SHP77 (cell line): ENCODE results near the gene GZMB.
A peak's percentile ranks its signal among the peaks of the same experiment; 100 is the strongest.
"Not testable (repeated sequence)": the region's sequence is repeated elsewhere in the genome, so short reads cannot be mapped to it uniquely, and the experiment has no call there.

Experiments
- DNase-seq, 2 experiments: peaks; one replicate each; lab custom pipeline; 2025; lab: John Stamatoyannopoulos, UW

The GZMB gene, protein sequence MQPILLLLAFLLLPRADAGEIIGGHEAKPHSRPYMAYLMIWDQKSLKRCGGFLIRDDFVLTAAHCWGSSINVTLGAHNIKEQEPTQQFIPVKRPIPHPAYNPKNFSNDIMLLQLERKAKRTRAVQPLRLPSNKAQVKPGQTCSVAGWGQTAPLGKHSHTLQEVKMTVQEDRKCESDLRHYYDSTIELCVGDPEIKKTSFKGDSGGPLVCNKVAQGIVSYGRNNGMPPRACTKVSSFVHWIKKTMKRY

DNA sequence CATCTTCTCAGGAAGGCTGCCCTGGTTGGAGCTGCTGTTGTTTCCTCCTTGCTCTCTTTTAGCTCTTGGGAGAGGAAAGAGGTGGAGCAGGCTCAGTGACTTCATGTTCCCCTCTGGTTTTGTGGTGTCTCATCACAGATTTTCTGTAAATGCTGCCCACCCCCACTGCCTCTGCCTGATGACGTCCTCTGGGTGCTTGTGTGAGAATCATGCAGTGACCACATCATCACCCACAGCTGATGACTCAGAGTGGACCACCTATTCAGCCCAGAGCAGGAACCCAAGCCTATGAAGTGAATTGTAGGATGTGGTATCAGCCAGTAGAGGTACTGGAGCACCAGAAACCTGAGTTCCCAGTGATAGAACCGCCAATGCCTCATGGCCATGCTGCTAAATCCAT is at the start of gene GZMB:
Gene GZMB, minus strand, starts transcription at position 33 of the 400 bp plus-strand sequence. Its CDS starts 30 bp downstream, at position 3.
- DNase-seq: no peak

GRCh38 chr14:24681056-24681455 is 47.1 kb upstream of the GZMB start:
- DNase-seq: no peak

GRCh38 chr14:24680516-24680915 is 46.5 kb upstream of the GZMB start:
- no peak for DNase-seq

GRCh38 chr14:24679248-24679961 is 45.4 kb upstream of the GZMB start:
- no peak for DNase-seq

GRCh38 chr14:24678801-24679247 is 44.8 kb upstream of the GZMB start:
- DNase-seq: peak; percentile 86 to 92

DNA sequence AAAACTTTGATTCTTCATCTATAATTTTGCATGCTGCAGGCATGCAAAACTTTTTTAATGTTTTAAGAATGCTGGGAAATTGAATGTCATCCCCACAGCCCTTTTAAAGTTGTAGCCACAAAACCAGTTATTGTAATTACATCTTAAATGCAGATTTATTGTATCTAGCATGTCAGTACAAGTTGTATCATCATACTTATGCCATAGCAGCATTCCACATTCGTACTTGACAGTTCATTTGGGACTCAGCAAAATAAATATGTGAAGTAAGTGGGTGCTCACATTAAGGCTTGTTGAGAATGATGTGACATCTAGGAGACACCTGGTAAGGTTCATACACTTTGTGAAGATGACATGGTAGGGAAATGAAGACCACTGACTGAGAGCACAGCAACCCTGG is 44.0 kb upstream of the GZMB start:
- no peak for DNase-seq

- no peak for DNase-seq
Observed at GRCh38 chr14:24674204-24674970, 40.4 kb upstream of the GZMB start.

GRCh38 chr14:24673534-24674203 is 39.7 kb upstream of the GZMB start:
- no peak for DNase-seq

DNA sequence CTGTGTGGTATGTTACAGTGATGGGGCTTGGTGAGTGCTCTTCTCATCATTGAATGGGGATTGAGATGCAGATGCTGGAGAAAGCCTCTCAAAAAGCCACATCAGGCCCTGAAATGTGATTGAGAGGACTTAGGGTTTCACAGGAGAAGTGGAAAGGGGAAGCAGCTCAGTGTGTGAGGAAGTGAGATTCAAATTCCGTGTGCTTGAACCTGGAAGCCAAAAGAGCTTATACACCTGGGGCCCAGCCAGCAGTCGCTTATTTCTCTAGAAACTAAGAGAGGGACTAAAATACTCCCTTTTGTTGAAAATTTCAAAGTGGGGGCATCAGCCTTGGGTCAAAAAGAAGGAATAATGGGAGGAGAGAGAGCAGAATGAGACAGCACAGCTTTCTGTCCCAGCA is 39.1 kb upstream of the GZMB start:
- no peak for DNase-seq

DNA sequence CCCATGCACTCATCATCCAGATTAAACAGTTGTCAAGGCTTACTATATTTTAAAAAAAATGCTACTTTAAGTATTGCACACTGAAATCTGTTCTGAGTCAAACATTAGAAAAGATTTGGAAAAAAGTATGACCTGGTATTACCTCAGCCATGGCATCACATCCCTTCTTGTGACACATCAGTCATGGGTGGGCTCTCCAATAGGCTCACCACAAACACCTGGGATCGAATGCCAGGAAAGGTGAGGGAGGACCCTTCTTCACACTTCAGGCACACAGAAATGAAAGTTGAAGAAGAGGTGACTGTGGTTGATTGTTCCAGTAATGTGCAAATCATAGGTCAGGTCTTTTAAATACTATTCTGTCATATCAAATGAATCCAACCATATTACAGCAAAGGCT is 36.6 kb upstream of the GZMB start:
- no peak for DNase-seq

- no peak for DNase-seq
Observed at GRCh38 chr14:24669651-24670050, 35.7 kb upstream of the GZMB start.

DNA sequence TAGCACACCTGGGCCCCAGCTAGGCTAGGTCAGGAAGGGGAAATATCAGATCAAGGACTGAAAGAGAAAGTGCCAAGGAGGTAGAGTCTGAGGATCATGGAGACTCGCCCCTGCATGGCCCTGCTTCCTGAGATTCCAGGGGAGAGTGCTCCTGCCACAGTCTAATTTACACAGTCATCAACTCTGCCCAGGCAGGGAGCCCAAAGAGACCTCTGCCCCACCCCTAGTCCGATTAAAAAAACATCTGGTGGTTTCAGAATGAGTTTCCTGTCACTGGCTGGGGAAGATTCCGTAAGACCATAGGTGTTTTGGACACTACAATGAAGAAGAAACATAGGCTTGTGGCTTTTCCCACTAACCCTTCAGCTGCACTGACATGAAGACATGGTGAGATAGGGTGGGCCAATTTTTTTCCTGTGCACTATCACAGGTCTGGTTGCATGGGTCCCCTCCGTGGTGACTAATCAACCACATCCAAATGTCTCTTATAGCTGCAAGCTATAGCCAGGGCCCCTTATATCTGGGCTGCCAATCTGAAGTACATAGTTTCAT is 31.5 kb upstream of the GZMB start:
- DNase-seq: no peak

- no peak for DNase-seq
Observed at GRCh38 chr14:24664366-24664765, 30.4 kb upstream of the GZMB start.

DNA sequence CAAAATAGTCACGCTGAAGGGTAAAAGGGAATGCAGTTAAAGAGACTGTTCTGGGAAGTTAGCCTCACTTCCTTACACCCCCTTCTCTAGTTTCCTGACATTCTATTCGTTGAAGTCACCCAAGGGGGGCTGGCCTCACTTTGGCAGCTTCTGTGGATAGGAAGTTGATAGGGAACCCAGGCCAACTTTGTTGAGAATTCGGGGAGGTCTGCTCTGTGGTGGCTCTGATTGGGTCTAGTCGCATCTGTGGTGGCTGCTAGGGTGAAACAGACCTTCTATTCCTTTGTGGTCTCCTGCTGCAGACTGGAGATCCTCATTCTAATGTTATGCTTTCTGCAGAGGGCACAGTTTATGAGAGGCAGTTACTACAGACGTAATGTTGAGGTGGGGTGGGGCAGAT is 28.8 kb upstream of the GZMB start:
- DNase-seq: no peak

DNA sequence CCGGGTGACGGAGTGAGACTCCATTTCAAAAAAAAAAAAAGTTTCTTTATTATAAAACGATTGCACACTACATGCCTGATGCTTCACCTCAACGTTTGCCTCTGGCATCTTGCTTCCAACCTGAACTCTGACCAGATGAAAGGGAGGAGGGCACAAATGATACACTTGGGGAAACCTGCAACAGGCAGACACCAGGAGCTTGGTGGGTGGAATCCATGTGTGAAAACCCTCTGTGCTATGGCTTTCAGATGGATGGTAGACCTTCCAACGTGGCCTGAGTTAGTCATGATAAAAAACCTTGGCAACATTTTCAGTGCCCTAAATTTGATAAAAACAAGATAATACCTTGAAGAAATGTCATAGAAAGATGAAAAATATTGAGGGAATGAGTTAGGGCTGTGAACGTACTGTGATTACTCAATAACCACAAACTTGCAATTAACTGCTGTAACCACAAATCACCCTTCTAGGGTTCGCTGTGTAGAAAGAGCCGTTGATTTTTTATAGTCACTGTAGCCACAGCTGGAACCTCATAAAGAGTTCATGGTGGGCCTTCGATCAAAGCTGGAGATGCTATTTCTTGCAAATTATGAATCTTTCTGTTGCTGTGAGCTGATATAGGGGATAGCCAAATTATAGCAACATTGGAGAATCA is 26.1 kb upstream of the GZMB start:
- no peak for DNase-seq

- DNase-seq: not testable (repeated sequence)
Observed at GRCh38 chr14:24648361-24648760, 14.4 kb upstream of the GZMB start.

GRCh38 chr14:24639905-24640304 is 5.9 kb upstream of the GZMB start:
- DNase-seq: no peak

DNA sequence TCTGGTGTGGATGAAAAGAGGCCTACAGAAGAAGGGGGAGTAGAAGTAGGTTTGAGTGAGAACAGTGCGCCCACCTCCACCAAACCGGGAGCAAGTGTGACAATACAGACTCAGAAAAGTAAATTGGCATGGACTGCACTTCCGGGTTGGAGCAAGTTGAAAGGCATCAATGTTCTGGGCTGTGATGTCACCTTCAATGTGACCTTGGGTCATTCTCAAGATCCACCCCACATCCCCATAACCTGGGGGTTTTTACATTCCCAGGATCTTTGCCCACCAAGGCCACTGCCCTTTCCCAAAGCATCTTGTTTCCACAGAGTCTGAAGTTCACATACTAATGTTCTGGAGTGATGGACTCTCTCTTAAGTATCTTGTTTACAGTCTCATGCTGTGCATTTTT is 5.3 kb upstream of the GZMB start:
- DNase-seq: no peak

DNA sequence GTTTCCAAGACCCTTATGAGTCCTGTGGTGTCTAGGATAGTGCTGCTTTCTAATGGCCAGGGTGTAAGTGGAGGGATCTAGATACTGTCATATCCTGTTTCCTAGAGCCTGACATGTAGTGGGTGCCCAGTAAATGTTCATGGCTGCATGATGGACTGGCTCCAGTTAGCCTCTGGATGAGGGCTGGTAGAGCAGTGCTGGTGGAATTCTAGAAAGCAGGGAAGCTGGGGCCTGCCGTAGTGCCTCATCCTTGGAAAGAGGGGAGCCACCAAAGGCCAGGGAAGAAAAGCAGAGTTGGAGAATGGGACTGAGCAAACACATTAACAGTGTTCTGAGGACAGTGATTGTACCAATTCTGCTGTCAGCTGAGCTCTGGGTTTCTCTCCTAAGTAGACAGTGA is 637 bp downstream of the GZMB start:
- DNase-seq: no peak

DNA sequence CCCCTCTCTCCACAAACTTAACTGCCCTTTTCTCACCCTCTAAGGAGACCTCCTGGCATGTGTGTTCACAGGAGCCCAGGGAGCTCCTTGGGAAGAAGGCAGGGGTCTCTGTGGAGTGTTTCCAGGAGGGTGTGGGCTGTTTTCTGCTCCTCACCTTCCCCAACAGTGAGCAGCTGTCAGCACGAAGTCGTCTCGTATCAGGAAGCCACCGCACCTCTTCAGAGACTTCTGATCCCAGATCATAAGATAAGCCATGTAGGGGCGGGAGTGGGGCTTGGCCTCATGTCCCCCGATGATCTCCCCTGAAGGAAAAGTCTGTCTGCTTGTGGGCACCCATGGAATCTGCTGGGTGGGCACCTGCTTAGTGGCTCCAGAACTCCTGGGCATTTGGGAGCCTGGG is 1.2 kb downstream of the GZMB start:
- DNase-seq: no peak

- DNase-seq: no peak
Observed at GRCh38 chr14:24632336-24632735, 1.7 kb downstream of the GZMB start.
